Tibial nerve (tissue), 4 donors: Measurements from ENCODE around the gene NEGR1. TPM values are rescaled to one million over a fixed set of nuclear protein-coding genes. Genes with fewer than 3 reads are reported as not detected.

Experiments
- DNase-seq, 2 donors: peaks; one replicate each; pipeline ENCODE4 v3.0.0-alpha.2; 2019; ENCODE audit warnings: low spot score in 2 of 2
- H3K27ac ChIP-seq, 4 donors: fragments of 200-600 bp; sonication (generic) in 3 of 4; one replicate each; pipeline ENCODE4 v1.5.1; 2017 to 2019; ENCODE audit warnings: mild to moderate bottlenecking in 1 of 4
- H3K27me3 ChIP-seq, 2 donors: fragments of 200-600 bp; sonication (generic) in 1 of 2; one replicate each; pipeline versions ENCODE4 v1.5.1 to v1.6.0; 2017 to 2019
- H3K36me3 ChIP-seq, 3 donors: fragments of 200-600 bp; sonication (generic); one replicate each; pipeline ENCODE4 v1.5.1; 2018 to 2019
- H3K4me1 ChIP-seq, 4 donors: fragments of 200-600 bp; sonication (generic) in 3 of 4; one replicate each; pipeline ENCODE4 v1.5.1; 2017 to 2019
- H3K4me3 ChIP-seq, 4 donors: fragments of 200-600 bp; sonication (generic) in 3 of 4; one replicate each; pipeline ENCODE4 v1.5.1; 2017 to 2019; ENCODE audit warnings: mild to moderate bottlenecking in 1 of 4, moderate library complexity in 1 of 4
- H3K9me3 ChIP-seq, 4 donors: fragments of 200-600 bp; sonication (generic) in 3 of 4; one replicate each; pipeline ENCODE4 v1.5.1; 2017 to 2019
- CTCF ChIP-seq, 5 experiments: fragments of 200-600 bp in 3 of 5; fragments of 450-650 bp in 2 of 5; sonication (generic) in 3 of 5; IDR thresholded peaks; one replicate each; pipeline ENCODE4 v1.5.1; 2016 to 2019; ENCODE audit warnings: antibody characterized with exemption in 5 of 5, mild to moderate bottlenecking in 3 of 5, moderate library complexity in 2 of 5
- EP300 ChIP-seq, 2 donors: sonication (generic); formaldehyde crosslinking; IDR thresholded peaks; one replicate each; pipeline ENCODE4 v1.6.1; 2017; ENCODE audit warnings: antibody characterized with exemption in 2 of 2, mild to moderate bottlenecking in 1 of 2
- POLR2A ChIP-seq, 2 donors: fragments of 450-650 bp; IDR thresholded peaks; one replicate each; pipeline ENCODE4 v1.6.1; 2017; ENCODE audit warnings: antibody characterized with exemption in 2 of 2, mild to moderate bottlenecking in 2 of 2, moderate library complexity in 2 of 2
- WGBS, 2 donors: methylation state at CpG; one replicate each; pipeline ENCODE4 v1.1.5; 2018; 5-methylcytosine and 5-hydroxymethylcytosine counted together
- total RNA-seq, 4 donors: library from RNA; depleted of rRNA; stranded (reverse); fragments of >200 nt; gene quantifications; one replicate each; pipeline ENCODE4 v1.1.0, GENCODE V29; 2016

Gene NEGR1
- total RNA-seq, 4 donors from 2014 or later: 46.0 to 58.2 (median 52.4) TPM

- TF ChIP-seq POLR2A (IDR thresholded peaks at IDR 0.05): no peak
- no peak for TF ChIP-seq CTCF (IDR thresholded peaks at IDR 0.05)
- TF ChIP-seq EP300 (IDR thresholded peaks at IDR 0.05): no peak
- H3K4me1 ChIP-seq: peaks cover 0 to 7% (median 0%) of the 10 kb centered on the region in 4 donors
These were observed 494.6 kb downstream of the NEGR1 start for GRCh38 chr1:71787699-71788098.

GRCh38 chr1:71786218-71786617 lies 496.1 kb downstream of the NEGR1 start:
- no peaks in the 10 kb centered on the region for H3K27me3 ChIP-seq
- WGBS, 2 donors: 78 to 89% methylated on average over 1 of the region's 1 CpG
- H3K9me3 ChIP-seq: no peaks in the 10 kb centered on the region
- H3K4me3 ChIP-seq: no peak overlapping the region
- no peak for TF ChIP-seq POLR2A (IDR thresholded peaks at IDR 0.05)
- no peak for TF ChIP-seq EP300 (IDR thresholded peaks at IDR 0.05)
- TF ChIP-seq CTCF (IDR thresholded peaks at IDR 0.05): no peak
- H3K36me3 ChIP-seq: no peaks in the 10 kb centered on the region
- DNase-seq: no peak
- peaks cover 0 to 7% (median 0%) of the 10 kb centered on the region in 4 donors for H3K4me1 ChIP-seq
- no peak overlapping the region for H3K27ac ChIP-seq

More at GRCh38 chr1:71787699-71788098, 494.6 kb downstream of the NEGR1 start:
- Histone ChIP-seq H3K27ac (no peak overlapping the region), H3K9me3 (no peaks in the 10 kb centered on the region), H3K4me3 (no peak overlapping the region), H3K27me3 (no peaks in the 10 kb centered on the region), H3K36me3 (no peaks in the 10 kb centered on the region)
- WGBS, 2 donors: 78 to 93% methylated on average over 1 of the region's 1 CpG
- DNase-seq: no peak

- Histone ChIP-seq H3K27me3 (no peaks in the 10 kb centered on the region), H3K9me3 (no peaks in the 10 kb centered on the region), H3K36me3 (no peaks in the 10 kb centered on the region), H3K4me3 (no peak overlapping the region), H3K4me1 (peaks cover 0 to 7% (median 0%) of the 10 kb centered on the region in 4 donors), H3K27ac (no peak overlapping the region)
- TF ChIP-seq EP300 (IDR thresholded peaks at IDR 0.05): no peak
- no peak for TF ChIP-seq CTCF (IDR thresholded peaks at IDR 0.05)
- TF ChIP-seq POLR2A (IDR thresholded peaks at IDR 0.05): no peak
- no peak for DNase-seq
These were observed 496.9 kb downstream of the NEGR1 start for GRCh38 chr1:71785450-71785849.

- H3K36me3 ChIP-seq: no peaks in the 10 kb centered on the region
- no peak for DNase-seq
- H3K9me3 ChIP-seq: no peaks in the 10 kb centered on the region
- H3K4me3 ChIP-seq: no peak overlapping the region
- peaks cover 0 to 7% (median 0%) of the 10 kb centered on the region in 4 donors for H3K4me1 ChIP-seq
- H3K27me3 ChIP-seq: no peaks in the 10 kb centered on the region
- no peak overlapping the region for H3K27ac ChIP-seq
- WGBS, 2 donors: 56 to 66% methylated on average over 3 of the region's 3 CpGs
- TF ChIP-seq CTCF (IDR thresholded peaks at IDR 0.05): no peak
- TF ChIP-seq POLR2A (IDR thresholded peaks at IDR 0.05): no peak
- no peak for TF ChIP-seq EP300 (IDR thresholded peaks at IDR 0.05)
These were observed 497.3 kb downstream of the NEGR1 start for GRCh38 chr1:71785000-71785399.

- peaks cover 0 to 7% (median 0%) of the 10 kb centered on the region in 4 donors for H3K4me1 ChIP-seq
These were observed 498.1 kb downstream of the NEGR1 start for GRCh38 chr1:71784241-71784640.

More at GRCh38 chr1:71784241-71784640, 498.1 kb downstream of the NEGR1 start:
- TF ChIP-seq CTCF (IDR thresholded peaks at IDR 0.05) (no peak), EP300 (IDR thresholded peaks at IDR 0.05) (no peak), POLR2A (IDR thresholded peaks at IDR 0.05) (no peak)
- no peak for DNase-seq
- H3K36me3 ChIP-seq: no peaks in the 10 kb centered on the region
- 82 to 93% methylated on average over 1 of the region's 1 CpG for WGBS, 2 donors
- H3K27ac ChIP-seq: no peak overlapping the region
- H3K27me3 ChIP-seq: no peaks in the 10 kb centered on the region
- no peak overlapping the region for H3K4me3 ChIP-seq
- H3K9me3 ChIP-seq: no peaks in the 10 kb centered on the region
